Endothelial cell of umbilical vein (primary cell): Measurements from ENCODE around the gene TMEM270. TPM values are rescaled to one million over a fixed set of nuclear protein-coding genes. Genes with fewer than 3 reads are reported as not detected.
A peak's percentile ranks its signal among the peaks of the same experiment; 100 is the strongest.

ENCODE experiments used
- BruUV-seq: library from RNA; stranded (reverse); fragments of 400-500 nt; replicated peaks from 2 replicates; lab custom pipeline; 2021; lab: Mats Ljungman, UMichigan
- CTCF ChIA-PET: fragments of 300-600, 350-600 bp; sonication (Branson Sonifier 250); formaldehyde crosslinking; loops from one replicate; lab custom pipeline; 2021; ENCODE audit warnings: antibody characterized with exemption, inconsistent platforms; lab: Charles Lee
- POLR2A ChIA-PET: fragments of 300-600, 350-600 bp; sonication (Branson Sonifier 250); formaldehyde crosslinking; loops from one replicate; lab custom pipeline; 2021; ENCODE audit warnings: antibody characterized with exemption, inconsistent platforms; lab: Charles Lee
- DNase-seq: peaks from one replicate; pipeline ENCODE4 v3.0.0-alpha.2; 2011; ENCODE audit warnings: low read depth, low spot score
- FAIRE-seq: peaks from 2 replicates; lab custom pipeline; 2011; peaks lifted over from hg19 to GRCh38; lab: Jason Lieb, UNC
- H2AFZ ChIP-seq: 2 replicates; pipeline ENCODE4 v1.6.0; 2012; ENCODE audit warnings: low read depth, low read length, control low read depth, inconsistent platforms
- H3K27ac ChIP-seq: 2 replicates; pipeline ENCODE4 v1.5.1; 2011; ENCODE audit warnings: low read depth, mild to moderate bottlenecking, control low read depth, low read length, moderate library complexity; ENCODE audit not compliant: insufficient read depth
- H3K27me3 ChIP-seq, 2 experiments: 2 replicates each; pipeline versions ENCODE4 v1.6.0 to v1.6.1; 2011; ENCODE audit warnings: low read length in 2 of 2, mixed read lengths in 1 of 2; ENCODE audit not compliant: control insufficient read depth in 2 of 2, insufficient read depth in 2 of 2
- H3K36me3 ChIP-seq, 2 experiments: 2 replicates in 1 of 2; 3 replicates in 1 of 2; pipeline ENCODE4 v1.5.1; 2011; ENCODE audit warnings: low read length in 2 of 2, mild to moderate bottlenecking in 1 of 2, moderate library complexity in 1 of 2; ENCODE audit not compliant: control insufficient read depth in 2 of 2, insufficient read depth in 2 of 2; ENCODE audit errors: extremely low read depth in 1 of 2
- H3K4me1 ChIP-seq: 3 replicates; pipeline ENCODE4 v1.5.1; 2011; ENCODE audit warnings: mild to moderate bottlenecking, low read length; ENCODE audit not compliant: control insufficient read depth, insufficient read depth; ENCODE audit errors: extremely low read depth
- H3K4me2 ChIP-seq: 2 replicates; pipeline ENCODE4 v1.6.1; 2011; ENCODE audit warnings: low read length, control low read depth, mixed read lengths; ENCODE audit not compliant: insufficient read depth
- H3K4me3 ChIP-seq, 3 experiments: fragments of 200-600 bp in 1 of 3; sonication (generic), shearing (Covaris generic) in 1 of 3; replicated peaks in 1 of 3; 2 replicates each; pipeline ENCODE4 v1.5.1; 2011 to 2016; ENCODE audit warnings: control low read depth in 3 of 3, low read length in 3 of 3, mild to moderate bottlenecking in 2 of 3, inconsistent platforms in 1 of 3, low read depth in 1 of 3, moderate library complexity in 1 of 3; ENCODE audit not compliant: insufficient read depth in 1 of 3
- H3K79me2 ChIP-seq: 2 replicates; pipeline ENCODE4 v1.6.0; 2012; ENCODE audit warnings: low read length, inconsistent platforms; ENCODE audit not compliant: control insufficient read depth, insufficient read depth
- H3K9ac ChIP-seq: replicated peaks from 2 replicates; pipeline ENCODE3; 2011; ENCODE audit warnings: low read length, control low read depth; ENCODE audit not compliant: insufficient read depth; ENCODE audit errors: extremely low read depth
- H3K9me1 ChIP-seq: replicated peaks from 3 replicates; pipeline ENCODE4 v1.6.0; 2011; ENCODE audit warnings: mild to moderate bottlenecking, low read length; ENCODE audit not compliant: control insufficient read depth, insufficient read depth; ENCODE audit errors: extremely low read depth
- H3K9me3 ChIP-seq: replicated peaks from 2 replicates; pipeline ENCODE4 v1.5.1; 2012; ENCODE audit warnings: low read length, inconsistent platforms; ENCODE audit not compliant: control insufficient read depth, insufficient read depth
- H4K20me1 ChIP-seq: replicated peaks from 2 replicates; pipeline ENCODE3; 2011; ENCODE audit warnings: mild to moderate bottlenecking, low read length; ENCODE audit not compliant: control insufficient read depth, insufficient read depth; ENCODE audit errors: extremely low read depth
- CTCF ChIP-seq, 2 donors: IDR thresholded peaks; 1 replicate in 1 of 2; 2 replicates in 1 of 2; pipeline ENCODE4 v1.5.1; 2011; ENCODE audit warnings: low read length in 2 of 2, mild to moderate bottlenecking in 2 of 2, moderate library complexity in 2 of 2, control low read depth in 1 of 2, inconsistent platforms in 1 of 2, low read depth in 1 of 2; ENCODE audit not compliant: insufficient read depth in 1 of 2; ENCODE audit errors: extremely low read depth in 1 of 2
- FOS ChIP-seq: IDR thresholded peaks from 2 replicates; pipeline ENCODE4 v1.6.1; 2011; ENCODE audit warnings: mild to moderate bottlenecking, low read length, moderate library complexity, borderline replicate concordance; ENCODE audit not compliant: insufficient read depth
- MAX ChIP-seq: IDR thresholded peaks from 2 replicates; pipeline ENCODE4 v1.6.1; 2011; ENCODE audit not compliant: insufficient read depth, insufficient read length
- MYC ChIP-seq: IDR thresholded peaks from one replicate; pipeline ENCODE4 v1.6.1; 2011; ENCODE audit warnings: mild to moderate bottlenecking, low read depth, low read length
- POLR2AphosphoS5 ChIP-seq: IDR thresholded peaks from 2 replicates; pipeline ENCODE4 v1.6.1; 2012; ENCODE audit warnings: low read depth, mild to moderate bottlenecking, control low read depth, low read length, moderate library complexity; ENCODE audit not compliant: insufficient read depth
- dilution Hi-C: fragments of 300-500 bp; cut with MboI; formaldehyde crosslinking; loops from one replicate; pipeline ENCODE4 v1.15.0; 2019; ENCODE audit warnings: low sequenced_read_pairs; ENCODE audit not compliant: extremely low pct_ligation_motif_present
- intact Hi-C: fragments of 100-400 bp; cut with micrococcal nuclease; formaldehyde crosslinking; loops from one replicate; pipeline ENCODE4 v1.10.0; 2022
- polyA plus RNA-seq, 4 experiments: library from polyadenylated mRNA; depleted of rRNA in 3 of 4; stranded (reverse) in 3 of 4; unstranded in 1 of 4; fragments of >200 nt; gene quantifications; 2 replicates each; pipeline versions ENCODE4 v1.2.1 to v1.2.3, GENCODE V29; 2011 to 2012; ENCODE audit warnings: missing spikeins in 1 of 4
- total RNA-seq: library from RNA; stranded (reverse); gene quantifications from 2 replicates; pipeline ENCODE4 v1.2.3, GENCODE V29; 2021

TMEM270 gene
- total and polyA plus RNA-seq, 2 donors (not counting 3 experiments of a cell fraction or from before 2014, with no cell fraction given) = not detected

DNA sequence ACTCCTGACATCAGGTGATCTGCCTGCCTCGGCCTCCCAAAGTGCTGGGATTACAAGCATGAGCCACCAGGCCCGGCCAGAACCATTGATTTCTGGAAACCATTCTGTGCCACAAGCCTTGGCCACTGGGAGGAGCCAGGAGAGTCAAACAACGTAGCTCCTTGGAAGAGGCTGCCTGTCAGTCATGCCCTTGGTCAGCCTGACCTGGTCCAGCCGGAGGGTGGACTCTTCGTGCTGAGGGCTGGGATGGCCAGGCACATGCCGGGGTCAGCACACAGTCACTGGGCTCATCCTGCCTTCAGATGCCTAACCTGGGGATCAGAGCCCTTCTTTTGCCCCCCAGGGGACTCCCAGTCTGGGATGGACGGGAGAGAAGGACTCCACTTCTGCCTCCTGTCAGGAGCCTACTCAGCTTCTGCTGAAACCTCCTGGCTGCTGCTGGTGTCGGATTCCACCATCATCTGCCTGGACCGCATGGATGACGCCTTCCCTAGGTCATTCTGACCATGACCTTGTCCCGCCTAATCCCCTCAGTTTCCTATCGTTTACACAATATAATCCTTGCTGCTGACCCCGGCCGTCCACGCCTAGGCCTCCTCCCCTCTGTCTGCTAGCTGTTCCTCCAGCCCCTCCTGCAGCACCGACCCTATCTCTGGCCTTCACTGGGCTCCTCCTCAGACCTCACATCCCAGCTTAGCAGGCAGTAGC, 30.4 kb downstream of the TMEM270 start:
- no peaks in the 10 kb centered on the region for H3K36me3 ChIP-seq
- BruUV-seq = no TSS peak
- H3K4me3 ChIP-seq = no peak overlapping the region
- ChIA-PET CTCF (interaction anchor here (0.6 to 3.0 kb wide), 4 partner anchors 8 to 546 kb away, joined by 3 to 20 read pairs (median 3); no protein-coding TSS in a partner anchor), POLR2A (no interaction called here)
- H3K4me1 ChIP-seq = peaks cover 6% of the 10 kb centered on the region
- no peaks in the 10 kb centered on the region for H3K9me1 ChIP-seq
- no peak for DNase-seq
- H3K27ac ChIP-seq = no peak overlapping the region
- dilution Hi-C loops (no loop called here), intact Hi-C loops (no loop called here)
- H3K79me2 ChIP-seq = no peaks in the 10 kb centered on the region
- no peaks in the 10 kb centered on the region for H3K27me3 ChIP-seq
- no peak overlapping the region for H3K4me2 ChIP-seq
- no peak for FAIRE-seq
- TF ChIP-seq MAX (no peak), CTCF (IDR thresholded peaks at IDR 0.05; ENCODE audit: extremely low read depth in 1 of 2, insufficient read depth in 1 of 2, low read depth in 1 of 2, low read length in 2 of 2) (peak in 1 of 2 donors; percentile 14), MYC (no peak), POLR2AphosphoS5 (no peak), FOS (no peak)
- no peaks in the 10 kb centered on the region for H3K9me3 ChIP-seq
- H2AFZ ChIP-seq = no peak overlapping the region
- no peaks in the 10 kb centered on the region for H4K20me1 ChIP-seq
- no peak overlapping the region for H3K9ac ChIP-seq
